Central memory CD4-positive, alpha-beta T cell (primary cell): ENCODE measurements around the gene PAX7.

Experiments
- DNase-seq: peaks from one replicate; pipeline ENCODE4 v3.0.0; 2022

Gene PAX7

DNA sequence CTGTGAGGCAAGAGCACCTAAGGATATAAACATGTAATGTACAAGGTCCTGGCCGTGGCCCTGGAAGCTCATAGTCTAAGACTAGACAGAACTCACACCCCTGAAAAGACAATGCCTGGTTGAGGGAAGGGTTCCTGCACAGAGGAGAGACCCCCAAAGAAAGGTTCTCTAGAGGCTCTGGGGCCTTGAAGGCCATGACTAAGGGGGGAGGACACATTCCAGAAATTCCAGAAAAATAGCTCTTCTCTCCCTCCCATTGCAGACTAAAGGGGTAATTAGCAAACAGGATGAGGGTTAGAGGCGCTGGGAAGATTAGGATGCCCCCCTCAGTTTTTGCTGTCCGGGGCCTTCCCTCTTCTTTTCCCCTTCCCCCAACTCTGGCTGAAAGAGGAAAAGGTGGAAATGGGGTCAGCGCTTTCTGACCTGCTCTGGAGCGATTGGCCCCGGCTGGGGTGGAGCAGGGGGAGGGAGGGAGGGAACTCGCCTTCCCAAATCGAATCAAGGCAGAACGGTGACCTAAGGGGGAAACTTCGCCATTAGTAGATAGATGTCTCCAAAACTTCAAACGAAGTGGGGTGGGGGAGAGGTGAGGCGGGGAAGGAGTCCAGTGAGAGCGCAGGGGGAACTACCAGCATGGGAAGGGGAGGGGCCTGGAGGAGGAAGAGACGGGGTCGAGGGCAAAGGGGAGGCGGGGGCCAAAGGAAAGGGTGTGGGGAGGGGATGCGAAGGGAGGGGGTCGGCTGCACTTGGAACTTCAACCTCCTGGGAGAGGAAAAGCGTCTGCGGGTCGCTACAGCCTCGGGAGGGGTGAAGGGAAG is 11.8 kb downstream of the PAX7 start:
- no peak for DNase-seq

DNA sequence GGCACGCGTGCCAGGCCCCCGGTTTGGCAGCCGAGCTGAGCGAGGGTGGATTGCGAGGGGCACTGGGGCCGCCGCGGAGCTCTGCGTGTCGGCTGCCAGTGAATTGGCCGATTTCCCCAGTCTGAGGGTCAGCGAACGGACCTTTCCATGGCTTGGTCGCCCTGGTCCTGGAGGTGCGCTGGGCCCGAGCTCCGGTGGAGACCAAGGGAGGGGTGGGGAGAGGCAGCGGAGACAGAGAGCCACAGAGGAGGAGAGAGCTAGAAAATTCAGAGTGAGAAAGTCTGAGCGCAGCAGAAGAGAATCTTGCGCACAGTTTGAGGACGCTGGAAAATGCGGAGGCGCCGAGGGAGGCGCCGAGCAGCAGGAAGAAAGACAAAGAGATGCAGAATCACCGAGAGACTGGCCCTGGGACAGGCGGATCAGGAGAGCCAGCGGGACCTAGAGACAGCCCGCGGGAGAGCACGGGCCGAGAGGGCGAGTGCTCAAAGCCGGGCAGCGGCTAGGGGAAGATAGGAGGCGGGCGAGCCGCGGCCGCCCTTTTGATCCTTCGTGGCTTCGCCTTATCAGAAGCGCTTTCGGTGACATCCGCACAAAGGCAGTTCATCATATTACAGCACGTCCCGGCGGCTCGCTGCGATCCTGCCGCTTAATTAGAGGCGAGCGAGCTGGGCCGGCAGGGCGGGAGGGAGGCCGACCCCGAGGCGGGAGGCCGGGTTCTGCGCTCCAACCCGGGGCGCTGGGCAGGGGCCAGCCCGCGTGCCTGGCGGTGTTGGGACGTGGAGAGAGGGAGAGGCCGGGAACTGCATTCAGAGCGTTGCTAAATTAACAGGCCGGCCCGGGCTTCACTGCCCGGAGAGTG is 12.7 kb downstream of the PAX7 start:
- no peak for DNase-seq

DNA sequence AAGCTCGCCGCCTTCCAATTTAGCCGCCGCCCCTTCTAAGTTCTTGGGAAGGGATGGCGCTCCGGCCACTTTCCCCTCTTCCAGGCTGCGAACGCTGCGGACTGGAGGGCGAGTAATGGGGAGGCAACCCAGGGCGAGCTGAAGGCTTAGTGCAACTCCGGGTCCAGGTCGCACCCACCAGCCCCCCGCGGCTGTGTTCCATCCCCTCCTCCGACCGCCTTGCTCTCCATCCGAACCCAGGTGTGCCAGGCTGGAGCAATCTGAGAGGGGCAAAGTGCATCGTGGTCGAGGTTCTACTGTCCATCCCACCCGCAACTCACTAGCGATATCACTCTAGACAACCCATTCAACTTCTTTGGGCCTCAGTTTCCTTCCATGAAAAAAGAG is 13.4 kb downstream of the PAX7 start:
- DNase-seq, result no peak

DNA sequence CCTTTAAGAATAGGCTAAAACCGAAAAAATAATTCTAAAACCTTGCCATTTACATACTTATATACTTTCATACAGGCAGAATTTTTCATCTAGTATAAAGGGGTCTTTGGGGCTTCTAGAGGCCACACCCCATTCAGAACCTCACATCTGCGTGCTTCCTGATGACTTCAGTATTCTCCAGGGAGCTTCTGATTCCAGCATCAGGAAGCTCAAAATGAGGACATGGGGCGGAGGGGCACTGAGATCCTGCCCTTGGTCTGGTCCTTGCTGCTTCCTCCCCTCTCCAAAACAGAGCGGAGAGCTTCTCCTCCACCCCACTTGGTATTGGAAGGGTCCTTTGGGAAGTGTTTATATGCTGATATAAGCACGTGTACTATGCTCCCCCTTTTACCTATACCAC is 13.8 kb downstream of the PAX7 start:
- DNase-seq, result no peak

DNA sequence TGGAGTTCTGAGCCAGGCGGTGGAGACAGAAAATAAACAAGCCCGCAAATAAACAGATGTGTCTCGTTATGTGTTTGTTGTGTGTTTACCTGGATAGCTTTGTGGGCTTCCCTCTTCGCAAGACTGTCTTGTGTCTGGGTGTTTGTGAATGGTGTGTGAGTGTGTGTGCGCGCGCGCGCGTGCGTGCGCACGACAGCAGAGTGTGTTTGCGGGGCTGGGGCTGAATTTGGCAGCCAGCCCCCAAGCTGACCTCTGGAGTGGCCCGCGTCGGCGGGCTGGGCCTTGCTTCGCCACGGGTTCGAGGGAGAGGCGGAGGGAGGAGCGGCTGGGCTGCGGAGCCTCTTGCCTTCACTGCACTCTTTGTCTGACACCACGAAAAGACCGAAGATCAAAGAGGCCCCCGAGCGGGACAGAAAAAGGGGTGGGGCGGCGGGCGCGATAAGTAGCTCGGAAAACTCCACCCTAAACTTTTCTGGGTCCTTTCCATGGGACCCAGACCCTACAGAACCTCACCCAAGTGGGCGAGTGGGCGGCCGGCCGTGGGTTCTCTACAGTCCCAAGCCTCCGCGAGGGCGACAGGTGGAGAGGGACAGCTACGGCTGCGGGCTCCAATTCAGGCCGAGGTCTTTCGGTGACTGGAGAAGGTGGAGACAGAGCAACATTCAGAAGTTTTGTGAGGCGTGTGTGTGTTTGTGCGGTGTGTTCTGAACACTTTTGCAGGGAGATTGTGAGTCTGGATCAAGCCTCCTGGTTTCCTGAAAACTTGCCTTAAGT is 14.5 kb downstream of the PAX7 start:
- DNase-seq, result no peak

DNA sequence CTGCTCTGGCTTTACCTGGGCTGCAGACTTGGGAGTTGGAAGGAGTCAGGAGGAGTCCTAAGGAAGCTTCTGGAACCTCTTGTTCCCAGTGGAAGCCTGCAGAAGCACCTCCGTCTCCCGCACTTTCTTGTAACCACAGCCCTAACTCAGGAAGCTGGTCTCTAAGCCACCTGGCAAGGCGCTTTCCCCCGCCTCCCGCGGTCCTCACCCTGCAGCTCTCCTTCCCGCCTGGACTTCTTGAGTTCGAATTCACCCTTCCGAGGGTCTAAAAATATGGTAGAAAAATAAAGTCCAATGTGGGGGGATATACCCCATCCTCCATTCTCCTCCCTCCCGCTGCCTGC is 15.1 kb downstream of the PAX7 start:
- no peak for DNase-seq

DNA sequence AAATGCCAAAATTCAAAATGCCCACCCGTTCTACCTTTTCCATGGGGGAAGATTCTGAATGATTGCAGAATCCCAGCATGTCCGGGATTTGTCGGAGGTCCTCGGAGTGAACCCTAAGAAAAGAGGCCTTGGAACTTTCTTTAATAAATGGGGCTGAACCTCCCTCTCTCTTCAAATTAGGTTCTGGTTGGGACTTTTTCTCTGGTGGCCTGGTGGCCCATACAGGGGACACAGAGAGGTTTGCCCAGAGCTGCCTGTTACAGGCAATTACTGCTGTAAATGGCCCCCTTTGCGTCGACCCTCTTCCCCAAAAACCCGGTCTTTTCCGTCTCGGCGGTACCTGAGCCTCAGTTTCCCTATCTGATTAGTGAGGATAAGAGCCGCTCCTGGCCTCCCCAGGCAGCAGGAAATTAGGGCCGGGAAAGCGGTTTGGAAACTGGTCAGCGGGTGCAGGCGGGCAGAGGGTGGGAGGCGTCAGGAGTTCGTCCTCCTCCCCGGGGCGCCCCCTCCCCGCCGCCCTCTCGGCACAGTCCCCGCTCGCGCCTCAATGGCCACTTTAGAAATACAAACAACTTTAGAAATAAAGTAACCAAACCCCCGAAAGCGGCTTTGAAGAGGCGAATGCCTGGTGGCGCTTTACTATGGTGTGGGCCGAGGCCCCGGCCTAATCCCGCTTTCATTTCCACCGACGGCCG is 15.6 kb downstream of the PAX7 start:
- no peak for DNase-seq

DNA sequence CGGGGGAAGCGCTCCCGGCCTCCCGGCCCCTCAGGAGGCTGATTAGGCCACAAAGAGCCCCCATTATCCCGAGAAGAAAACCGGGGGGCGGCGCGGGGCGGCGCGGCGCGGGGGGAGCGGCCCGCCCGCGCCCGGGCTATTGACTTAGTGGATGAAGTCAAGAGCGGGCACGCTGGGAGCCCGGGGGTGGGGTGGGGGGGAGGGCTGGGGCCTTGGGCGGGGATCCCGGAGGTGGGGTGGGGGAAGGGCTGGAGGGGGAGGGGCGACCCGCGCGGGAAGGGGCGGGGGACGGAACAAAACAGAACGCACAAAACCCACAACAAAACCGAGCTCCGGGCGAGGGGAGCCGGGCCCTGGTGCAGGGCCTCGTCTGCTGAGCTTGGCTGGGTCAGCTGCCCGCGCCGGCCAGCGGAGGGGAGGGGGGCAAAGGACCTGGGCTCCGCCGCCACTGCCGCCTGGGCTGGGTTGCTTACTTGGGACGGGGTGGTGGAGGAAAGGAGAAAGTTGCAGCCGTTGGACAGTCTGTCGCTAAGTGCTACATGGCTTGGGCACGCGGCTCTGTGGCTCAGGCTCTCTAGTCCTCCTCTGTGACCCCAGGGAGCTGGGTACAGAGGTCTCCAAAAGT is 16.3 kb downstream of the PAX7 start:
- DNase-seq, result no peak

DNA sequence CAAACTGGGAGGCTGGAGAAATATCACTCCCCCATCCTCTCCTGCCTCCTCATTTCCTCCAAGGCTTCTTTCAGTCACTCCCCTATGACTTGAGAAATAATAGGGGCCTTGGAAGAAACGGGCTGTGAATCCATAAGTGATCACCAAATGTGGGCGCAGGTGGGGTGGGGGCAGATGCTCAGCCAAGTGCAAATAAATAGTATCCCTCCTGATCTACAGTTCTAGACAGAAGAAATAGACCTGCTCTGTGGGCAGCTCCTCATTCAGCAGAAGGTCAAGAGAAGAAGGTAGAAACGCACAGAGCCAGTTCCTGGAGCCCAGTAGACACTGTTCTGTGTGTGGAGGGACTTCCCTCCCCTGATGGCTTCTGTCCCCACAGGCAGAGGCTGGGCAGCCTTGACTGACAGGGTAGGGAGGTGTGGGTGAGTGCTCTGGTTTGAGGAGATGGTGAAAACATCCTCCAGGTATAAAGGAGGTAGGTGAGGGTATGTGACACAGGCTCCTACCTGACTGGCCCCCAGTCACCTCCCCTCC is 17.1 kb downstream of the PAX7 start:
- no peak for DNase-seq

DNA sequence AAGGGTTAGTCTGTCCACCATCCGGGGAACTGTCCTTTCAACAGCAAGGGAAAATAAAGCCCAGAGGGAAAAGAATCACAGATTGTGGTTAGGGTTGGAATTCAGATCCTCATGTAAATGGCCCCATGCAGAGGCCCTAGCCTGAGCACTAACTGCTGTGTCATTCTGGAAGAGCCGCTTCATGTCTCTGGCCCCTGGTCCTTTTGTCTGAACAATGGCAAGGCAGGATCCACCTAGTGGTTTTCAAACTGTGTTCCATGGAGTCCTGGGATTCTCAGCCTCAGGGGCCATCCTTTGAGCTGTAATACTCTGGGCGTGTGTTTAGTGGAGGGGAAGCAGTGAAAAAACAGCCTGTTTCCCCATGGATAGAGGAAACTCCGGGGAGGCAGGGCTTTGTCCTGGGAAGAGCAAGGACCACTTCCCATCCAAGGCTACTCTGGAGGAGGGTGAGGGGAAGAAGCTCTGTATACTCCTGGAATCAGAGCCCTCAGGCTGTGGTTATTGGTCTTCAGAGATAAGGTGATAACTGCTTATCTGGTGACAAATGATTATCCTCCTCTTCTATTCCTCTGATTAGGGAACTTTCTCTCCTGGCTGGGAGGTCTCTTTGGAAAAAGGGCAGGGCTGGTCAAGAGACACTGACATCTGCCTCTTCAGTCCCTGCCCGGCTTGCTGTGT is 19.2 kb downstream of the PAX7 start:
- no peak for DNase-seq

DNA sequence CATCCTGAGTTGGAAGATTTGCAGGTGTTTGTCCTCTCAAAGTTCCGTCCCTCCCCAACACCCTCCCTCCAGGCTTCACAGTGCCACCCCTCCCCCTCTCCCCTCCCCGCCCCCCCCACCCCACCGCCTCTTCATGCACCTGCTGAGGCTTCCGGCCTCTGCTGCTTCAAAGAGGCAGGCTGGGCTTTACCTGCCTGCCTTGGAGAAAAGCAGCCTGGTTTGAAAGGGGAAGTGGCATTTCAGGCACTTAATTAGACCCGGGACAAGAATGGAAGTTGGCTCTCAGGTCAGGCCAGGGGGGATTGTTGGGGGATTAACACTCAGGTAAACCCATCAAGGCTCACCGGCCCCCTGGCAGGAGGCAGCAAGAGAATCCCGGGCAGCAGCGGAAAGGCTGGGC is 21.1 kb downstream of the PAX7 start:
- no peak for DNase-seq

DNA sequence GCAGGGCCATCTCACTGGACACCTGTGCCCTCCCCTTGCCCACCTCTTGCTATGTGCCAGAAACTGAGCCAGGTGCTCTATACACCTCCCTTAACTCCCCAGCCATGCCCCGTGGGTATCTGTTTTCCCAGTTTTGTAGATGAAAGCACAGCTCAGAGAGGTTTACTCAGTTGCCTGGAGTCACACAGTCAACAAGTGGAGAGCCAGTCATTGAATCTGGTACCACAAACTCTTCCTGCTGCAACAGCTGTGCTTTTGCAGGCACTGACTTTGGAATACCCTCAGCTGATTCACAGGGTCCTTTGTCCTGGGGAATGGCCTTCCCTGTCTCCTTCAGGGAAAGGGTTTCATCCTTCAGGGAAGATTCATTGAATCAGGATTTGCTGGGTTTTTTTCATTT is 22.1 kb downstream of the PAX7 start:
- no peak for DNase-seq

DNA sequence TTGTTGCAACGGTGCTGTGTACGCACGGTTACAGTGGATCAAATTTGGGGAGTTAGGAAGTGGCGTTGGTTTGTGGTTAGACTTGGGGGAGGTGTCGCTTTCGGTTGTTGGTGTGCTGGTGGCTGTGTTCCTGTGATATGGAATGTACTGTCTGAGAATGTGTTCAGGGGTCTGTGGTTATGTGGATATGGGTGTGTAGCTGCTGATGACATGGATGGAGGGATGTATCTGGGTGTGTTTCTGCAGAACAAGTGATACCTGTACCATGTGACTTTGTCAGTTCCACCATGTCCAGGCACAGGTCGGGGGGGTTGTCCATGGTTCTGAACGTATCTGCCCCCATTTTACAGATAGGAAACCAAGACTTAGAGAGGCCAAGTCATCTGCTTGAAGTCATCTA is 22.7 kb downstream of the PAX7 start:
- no peak for DNase-seq

DNA sequence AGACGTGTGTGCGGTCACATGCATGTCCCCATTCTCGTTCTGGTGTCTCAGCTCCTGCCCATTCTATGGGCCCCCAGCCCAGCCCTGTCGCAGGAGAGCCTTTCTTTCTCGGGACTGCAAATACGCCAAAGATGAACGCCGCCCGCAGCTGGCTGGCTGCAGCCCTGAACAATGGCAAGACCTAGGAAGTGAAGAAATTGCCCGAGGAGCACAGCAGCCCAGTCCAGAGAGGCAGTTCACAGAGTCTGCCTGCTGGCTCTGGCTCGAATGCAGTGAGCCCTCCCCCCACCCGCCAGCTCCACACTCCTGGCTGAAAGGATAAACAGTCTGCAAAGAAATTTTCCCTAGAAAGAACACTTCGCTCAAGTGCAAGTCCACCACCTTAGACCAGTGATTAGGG is 23.3 kb downstream of the PAX7 start:
- DNase-seq, result no peak

DNA sequence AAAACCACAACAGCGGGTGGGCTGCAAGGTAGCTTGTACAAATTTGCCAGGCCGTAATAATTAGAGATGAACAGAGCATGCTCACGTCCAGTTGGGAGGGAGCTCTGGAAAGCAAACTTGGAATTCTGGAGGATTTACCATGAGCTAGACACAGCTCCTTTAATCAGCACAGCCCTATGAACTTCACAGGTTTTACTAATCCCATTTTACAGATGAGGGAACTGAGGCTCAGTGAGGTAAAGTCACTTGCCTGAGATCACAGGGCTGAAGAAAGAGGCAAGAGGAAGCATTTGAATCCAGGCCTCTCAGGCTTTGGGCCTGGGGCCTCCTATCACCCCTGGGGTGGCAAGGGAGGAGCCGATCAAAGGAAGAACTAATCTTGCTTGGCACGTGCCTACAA is 24.0 kb downstream of the PAX7 start:
- no peak for DNase-seq

DNA sequence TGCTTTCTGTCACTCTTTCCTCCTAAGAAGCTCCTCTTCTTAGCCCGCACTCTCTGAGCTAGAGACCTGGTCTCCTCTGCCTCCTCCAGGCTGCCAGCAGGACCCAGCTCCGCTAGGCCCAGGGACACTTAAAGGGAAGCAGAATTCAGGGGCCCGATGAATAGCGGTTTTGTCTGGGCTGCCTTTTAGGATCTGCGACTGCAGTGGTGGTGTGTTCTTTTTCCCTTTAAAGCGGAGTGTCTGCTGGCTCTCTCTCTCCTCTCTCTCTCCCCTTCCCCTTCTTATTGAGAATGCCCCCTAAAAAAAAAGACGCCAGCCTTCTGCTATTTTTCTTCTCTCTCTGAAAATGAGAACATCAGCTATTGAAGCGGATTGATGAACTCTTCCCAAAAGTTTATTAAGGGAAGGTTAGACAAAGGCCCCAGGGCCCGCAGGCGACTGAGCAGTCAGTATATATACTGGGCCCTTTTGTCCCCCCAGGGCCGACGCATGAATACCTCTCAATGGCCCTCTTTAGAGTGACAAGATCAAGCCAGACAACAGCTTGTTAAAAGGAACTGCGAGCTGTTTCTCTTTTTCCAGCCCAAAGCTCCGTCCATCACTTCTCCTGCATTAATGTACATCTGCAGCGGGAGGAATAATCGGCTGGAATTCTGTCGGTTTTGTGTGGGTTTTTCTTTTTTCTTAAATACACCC is 27.0 kb downstream of the PAX7 start:
- no peak for DNase-seq

DNA sequence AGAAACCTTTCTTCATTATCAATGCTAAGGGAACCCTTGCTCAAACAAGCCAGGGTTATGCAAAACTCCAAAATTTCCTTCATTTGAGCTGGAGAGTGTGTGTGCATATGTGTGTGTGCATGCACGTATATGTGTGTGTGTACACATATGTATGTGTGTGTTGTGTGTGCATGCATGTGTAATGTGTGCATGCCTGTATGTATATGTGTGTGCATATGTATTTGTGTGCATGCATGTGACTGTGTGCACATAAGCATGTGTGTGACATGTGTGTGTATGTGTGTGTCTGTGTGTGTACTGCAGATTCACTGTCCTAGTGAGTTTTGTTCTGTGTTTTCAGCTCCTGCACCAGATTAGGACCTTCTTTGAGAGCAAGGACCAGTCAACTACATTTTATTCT is 28.2 kb downstream of the PAX7 start:
- DNase-seq, result no peak

DNA sequence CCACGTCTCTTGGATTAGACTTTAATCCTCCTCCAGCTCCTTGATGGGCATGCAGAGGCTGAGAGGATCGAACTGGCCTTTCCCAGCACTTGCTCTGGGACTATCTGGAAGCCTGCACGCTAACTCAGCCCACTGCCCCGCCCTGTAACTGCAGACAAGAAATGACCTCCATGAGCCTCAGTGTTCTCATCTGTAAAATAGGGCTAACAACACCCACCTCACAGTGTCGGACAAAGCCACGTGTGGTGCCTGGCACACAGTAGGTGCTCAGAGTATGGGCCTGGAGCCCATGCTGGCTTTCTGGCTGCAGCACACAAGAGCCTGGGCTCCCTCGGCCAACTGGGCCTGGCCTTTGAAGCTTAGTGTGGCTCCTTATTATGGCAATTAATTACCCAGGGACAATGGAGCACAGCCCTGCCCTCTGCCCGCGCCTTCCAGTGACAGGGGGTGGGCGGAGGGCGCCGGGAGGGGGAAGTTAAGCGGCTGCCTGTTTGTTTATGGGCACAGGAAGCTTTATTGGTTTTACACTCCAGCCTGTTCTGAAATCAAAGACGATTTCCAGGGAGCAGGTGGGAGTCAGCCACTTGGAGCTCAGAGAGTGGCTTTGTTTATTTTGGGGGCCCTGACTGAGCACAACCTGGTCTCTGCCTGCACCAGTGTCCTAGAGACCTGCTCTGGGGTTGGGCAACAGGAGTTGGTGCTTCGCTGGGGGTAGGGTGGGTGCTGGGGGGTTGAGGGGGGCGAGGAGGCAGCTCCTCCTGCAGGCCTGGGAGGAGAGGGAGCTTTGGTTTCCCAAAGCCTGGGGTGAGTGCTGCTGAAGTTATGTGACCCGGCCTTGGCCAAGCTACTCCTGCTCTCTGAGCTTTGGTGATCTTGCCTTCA is 31.0 kb downstream of the PAX7 start:
- DNase-seq, result no peak

DNA sequence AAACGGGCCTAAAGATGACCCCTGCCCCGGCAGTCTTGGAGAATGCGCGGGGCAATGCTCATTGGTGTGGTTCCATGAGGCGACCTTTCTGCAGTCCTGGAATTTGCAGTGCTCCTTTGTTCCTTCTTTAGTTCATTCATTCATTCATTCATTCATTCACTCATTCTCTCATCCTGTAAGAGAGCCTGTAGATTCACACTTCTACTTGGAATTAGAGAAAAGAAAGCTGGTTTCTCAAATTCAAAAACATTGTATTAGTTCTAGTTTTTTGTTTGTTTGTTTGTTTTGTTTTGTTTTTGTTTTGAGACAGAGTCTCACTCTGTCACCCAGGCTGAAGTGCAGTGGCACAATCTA is 31.6 kb downstream of the PAX7 start:
- no peak for DNase-seq

DNA sequence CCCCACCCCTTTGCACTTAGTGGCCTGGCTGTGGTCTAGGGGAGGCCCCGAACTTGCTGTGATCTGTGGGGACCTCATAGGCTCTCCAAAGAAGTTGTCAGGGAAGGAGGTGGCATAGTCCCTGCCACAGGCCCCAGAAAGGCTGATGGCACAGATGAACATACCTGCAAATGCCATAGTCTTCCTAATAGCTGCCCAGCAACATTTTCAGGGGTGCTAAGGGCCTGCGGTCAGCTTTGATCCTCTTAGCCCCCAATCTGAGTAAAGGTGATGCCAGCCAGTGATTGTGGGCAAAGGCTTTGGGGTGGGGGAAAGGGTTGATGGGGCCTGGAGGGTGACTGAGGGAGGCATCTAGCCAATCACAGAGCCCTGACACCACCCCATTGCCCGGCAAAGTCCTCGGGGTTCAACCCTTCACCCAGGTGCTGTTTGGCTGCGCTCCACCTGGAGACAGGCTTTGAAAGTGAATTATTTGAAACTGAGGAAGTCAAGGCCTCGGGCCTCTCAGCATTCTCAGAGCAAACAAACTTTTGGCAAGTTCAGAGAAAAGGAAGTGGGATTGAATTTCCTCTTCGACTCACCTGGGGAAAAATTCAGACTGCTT is 35.8 kb downstream of the PAX7 start:
- no peak for DNase-seq
